ENCODE data around the gene N4BP3.

Gene N4BP3

DNA sequence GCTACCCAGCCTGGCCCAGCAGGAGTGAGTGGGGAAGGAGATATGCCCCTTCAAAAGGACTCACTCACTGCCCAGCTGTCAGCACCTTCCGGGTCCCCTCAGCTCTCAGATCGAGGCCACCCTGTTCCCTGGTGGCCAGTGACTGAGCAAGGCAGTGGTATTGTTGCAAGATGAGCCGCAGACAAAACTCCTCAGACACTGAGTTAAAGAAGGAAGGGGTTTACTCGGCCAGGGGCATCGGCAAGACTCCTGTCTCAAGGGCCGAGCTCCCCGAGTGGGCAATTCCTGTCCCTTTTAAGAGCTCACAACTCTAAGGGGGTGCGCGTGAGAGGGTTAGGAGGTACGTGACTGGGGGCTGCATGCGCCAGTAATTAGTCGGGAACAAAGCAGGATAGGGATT lies 9.7 kb upstream of the N4BP3 start:
- Histone ChIP-seq H3K4me3 (ENCODE audit: low read length) (no peak overlapping the region), H3K36me3 (ENCODE audit: insufficient read depth, low read length) (no peaks in the 10 kb centered on the region), H3K4me1 (ENCODE audit: insufficient read depth, low read length) (peaks cover 5% of the 10 kb centered on the region; the same call in 1 of the 2 replicates), H3K27me3 (ENCODE audit: insufficient read depth, low read length) (no peaks in the 10 kb centered on the region), H3K9me3 (ENCODE audit: insufficient read depth, low read depth, low read length) (no peaks in the 10 kb centered on the region), H3K9ac (ENCODE audit: low read depth, low read length) (no peak overlapping the region), H3K27ac (ENCODE audit: low read depth, low read length) (no peak overlapping the region)
- 91% methylated on average over 12 of the region's 12 CpGs for WGBS

DNA sequence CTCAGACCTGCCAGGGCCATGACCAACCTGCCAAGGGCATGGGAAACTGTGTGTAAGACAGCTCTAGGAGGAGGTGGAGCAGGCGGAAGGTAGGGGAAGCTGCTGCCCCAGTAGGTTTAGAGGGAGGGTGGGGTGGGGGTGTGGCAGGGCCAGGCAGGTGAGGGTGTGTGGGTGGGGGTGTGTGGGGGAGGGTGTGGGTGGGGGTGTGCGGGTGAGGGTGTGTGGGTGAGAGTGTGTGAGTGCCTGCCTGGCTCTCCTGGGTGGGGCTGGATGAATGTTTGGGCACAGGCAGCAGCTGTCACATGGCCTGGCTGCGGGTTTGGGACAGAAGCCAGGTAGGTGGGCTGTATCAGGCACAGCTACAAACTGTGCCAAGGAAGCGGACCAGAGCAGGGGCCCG lies 8.8 kb upstream of the N4BP3 start:
- Histone ChIP-seq H3K9ac (ENCODE audit: low read depth, low read length) (no peak overlapping the region), H3K4me1 (ENCODE audit: insufficient read depth, low read length) (peaks cover 5% of the 10 kb centered on the region; the same call in 1 of the 2 replicates), H3K27me3 (ENCODE audit: insufficient read depth, low read length) (no peaks in the 10 kb centered on the region), H3K27ac (ENCODE audit: low read depth, low read length) (no peak overlapping the region), H3K36me3 (ENCODE audit: insufficient read depth, low read length) (no peaks in the 10 kb centered on the region), H3K9me3 (ENCODE audit: insufficient read depth, low read depth, low read length) (no peaks in the 10 kb centered on the region), H3K4me3 (ENCODE audit: low read length) (no peak overlapping the region)
- WGBS: 92% methylated on average over 5 of the region's 5 CpGs

- Histone ChIP-seq H3K4me1 (ENCODE audit: insufficient read depth, low read length) (peaks cover 5% of the 10 kb centered on the region; the same call in 1 of the 2 replicates), H3K27me3 (ENCODE audit: insufficient read depth, low read length) (no peaks in the 10 kb centered on the region), H3K9ac (ENCODE audit: low read depth, low read length) (no peak overlapping the region), H3K9me3 (ENCODE audit: insufficient read depth, low read depth, low read length) (no peaks in the 10 kb centered on the region), H3K27ac (ENCODE audit: low read depth, low read length) (no peak overlapping the region), H3K36me3 (ENCODE audit: insufficient read depth, low read length) (no peaks in the 10 kb centered on the region), H3K4me3 (ENCODE audit: low read length) (no peak overlapping the region)
- 66% methylated on average over 4 of the region's 4 CpGs for WGBS
These were observed 7.2 kb upstream of the N4BP3 start for GRCh38 chr5:178106086-178106485.

GRCh38 chr5:178106556-178107239 lies 6.6 kb upstream of the N4BP3 start:
- Histone ChIP-seq H3K27me3 (ENCODE audit: insufficient read depth, low read length) (no peaks in the 10 kb centered on the region), H3K27ac (ENCODE audit: low read depth, low read length) (no peak overlapping the region), H3K9ac (ENCODE audit: low read depth, low read length) (no peak overlapping the region), H3K36me3 (ENCODE audit: insufficient read depth, low read length) (no peaks in the 10 kb centered on the region), H3K4me1 (ENCODE audit: insufficient read depth, low read length) (peaks cover 5% of the 10 kb centered on the region; the same call in 1 of the 2 replicates), H3K9me3 (ENCODE audit: insufficient read depth, low read depth, low read length) (no peaks in the 10 kb centered on the region), H3K4me3 (ENCODE audit: low read length) (no peak overlapping the region)
- 93% methylated on average over 13 of the region's 13 CpGs for WGBS

GRCh38 chr5:178107756-178108310 lies 5.5 kb upstream of the N4BP3 start:
- no peak overlapping the region for H3K27ac ChIP-seq (ENCODE audit: low read depth, low read length)
- peaks cover 3% of the 10 kb centered on the region; the same call in 1 of the 2 replicates for H3K27me3 ChIP-seq (ENCODE audit: insufficient read depth, low read length)
- WGBS: 66% methylated on average over 5 of the region's 5 CpGs
- peaks cover 5% of the 10 kb centered on the region; the same call in 1 of the 2 replicates for H3K9me3 ChIP-seq (ENCODE audit: insufficient read depth, low read depth, low read length)
- no peak overlapping the region for H3K9ac ChIP-seq (ENCODE audit: low read depth, low read length)
- H3K4me1 ChIP-seq (ENCODE audit: insufficient read depth, low read length): peaks cover 5% of the 10 kb centered on the region; the same call in 1 of the 2 replicates
- no peaks in the 10 kb centered on the region for H3K36me3 ChIP-seq (ENCODE audit: insufficient read depth, low read length)
- no peak overlapping the region for H3K4me3 ChIP-seq (ENCODE audit: low read length)

- Histone ChIP-seq H3K4me1 (ENCODE audit: insufficient read depth, low read length) (peaks cover 5% of the 10 kb centered on the region; the same call in 1 of the 2 replicates), H3K27me3 (ENCODE audit: insufficient read depth, low read length) (peaks cover 5% of the 10 kb centered on the region; the same call in 1 of the 2 replicates), H3K4me3 (ENCODE audit: low read length) (no peak overlapping the region), H3K9me3 (ENCODE audit: insufficient read depth, low read depth, low read length) (peaks cover 5% of the 10 kb centered on the region; the same call in 1 of the 2 replicates), H3K27ac (ENCODE audit: low read depth, low read length) (no peak overlapping the region), H3K36me3 (ENCODE audit: insufficient read depth, low read length) (no peaks in the 10 kb centered on the region), H3K9ac (ENCODE audit: low read depth, low read length) (no peak overlapping the region)
- 85% methylated on average over 7 of the region's 7 CpGs for WGBS
These were observed 4.9 kb upstream of the N4BP3 start for GRCh38 chr5:178108446-178108845.

DNA sequence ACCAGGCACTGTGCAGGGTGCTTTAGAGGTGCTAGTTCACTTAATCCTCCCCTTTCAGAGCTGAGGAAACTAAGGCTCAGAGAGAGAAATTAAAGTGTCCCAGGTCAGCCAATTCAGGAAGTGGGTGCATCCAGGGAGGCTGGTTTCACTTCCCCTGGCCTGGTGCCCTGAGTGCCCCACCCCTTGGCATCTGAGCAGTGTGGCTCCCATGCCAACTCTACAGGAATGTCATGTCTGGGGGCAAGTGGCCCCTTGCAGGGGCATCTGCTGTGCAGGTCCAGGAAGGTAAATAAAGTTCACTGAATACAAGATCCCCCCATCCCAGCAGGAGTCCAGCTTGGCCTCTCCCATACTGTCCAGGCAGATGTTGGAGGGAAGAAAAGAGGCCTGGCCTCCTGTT lies 4.4 kb upstream of the N4BP3 start:
- Histone ChIP-seq H3K9ac (ENCODE audit: low read depth, low read length) (no peak overlapping the region), H3K27ac (ENCODE audit: low read depth, low read length) (no peak overlapping the region), H3K36me3 (ENCODE audit: insufficient read depth, low read length) (no peaks in the 10 kb centered on the region), H3K9me3 (ENCODE audit: insufficient read depth, low read depth, low read length) (peaks cover 5% of the 10 kb centered on the region; the same call in 1 of the 2 replicates), H3K27me3 (ENCODE audit: insufficient read depth, low read length) (peaks cover 5% of the 10 kb centered on the region; the same call in 1 of the 2 replicates), H3K4me3 (ENCODE audit: low read length) (no peak overlapping the region), H3K4me1 (ENCODE audit: insufficient read depth, low read length) (peaks cover 5% of the 10 kb centered on the region; the same call in 1 of the 2 replicates)

DNA sequence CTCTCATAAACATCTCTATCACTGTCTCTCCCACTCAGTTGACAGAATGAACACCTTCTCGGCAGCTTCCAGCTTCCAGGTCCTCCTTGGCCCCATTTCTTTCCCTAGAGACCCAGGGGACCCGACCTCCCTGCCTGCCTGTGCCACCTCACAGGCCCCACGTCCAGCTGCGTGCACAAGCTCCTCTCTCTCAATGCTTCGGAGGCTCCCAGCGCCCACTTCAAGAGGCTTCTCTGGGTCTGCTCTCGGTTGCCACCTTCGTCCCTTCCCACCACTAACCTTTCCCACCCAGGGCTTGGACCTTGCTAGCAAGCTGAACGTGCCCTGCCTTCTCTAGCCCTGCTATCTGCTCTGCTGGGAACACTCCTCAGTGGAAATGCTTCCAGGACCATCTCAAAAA lies 2.8 kb upstream of the N4BP3 start:
- Histone ChIP-seq H3K27me3 (ENCODE audit: insufficient read depth, low read length) (peaks cover 5% of the 10 kb centered on the region; the same call in 1 of the 2 replicates), H3K4me3 (ENCODE audit: low read length) (no peak overlapping the region), H3K9ac (ENCODE audit: low read depth, low read length) (no peak overlapping the region), H3K36me3 (ENCODE audit: insufficient read depth, low read length) (no peaks in the 10 kb centered on the region), H3K4me1 (ENCODE audit: insufficient read depth, low read length) (peaks cover 11% of the 10 kb centered on the region), H3K9me3 (ENCODE audit: insufficient read depth, low read depth, low read length) (peaks cover 5% of the 10 kb centered on the region; the same call in 1 of the 2 replicates), H3K27ac (ENCODE audit: low read depth, low read length) (no peak overlapping the region)
- WGBS: 91% methylated on average over 9 of the region's 9 CpGs

DNA sequence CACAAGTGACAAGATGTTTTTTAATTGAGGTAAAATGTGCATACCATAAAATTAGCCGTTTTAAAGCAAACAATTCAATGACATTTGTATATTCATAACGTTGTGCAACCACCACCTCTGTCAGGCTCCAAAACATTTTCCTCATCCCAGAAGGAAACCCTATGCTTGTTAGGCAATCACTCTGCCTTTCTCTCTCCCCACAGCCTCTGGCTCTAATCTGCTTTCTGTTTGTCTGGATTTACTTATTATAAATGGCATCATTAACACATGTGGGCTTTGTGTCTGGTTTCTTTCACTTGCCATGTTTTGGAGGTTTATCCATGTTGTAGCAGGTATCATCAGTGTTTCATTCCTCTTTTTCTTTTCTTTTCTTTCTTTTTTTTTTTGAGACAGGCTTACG lies 1.4 kb upstream of the N4BP3 start:
- Histone ChIP-seq H3K9me3 (ENCODE audit: insufficient read depth, low read depth, low read length) (peaks cover 5% of the 10 kb centered on the region; the same call in 1 of the 2 replicates), H3K36me3 (ENCODE audit: insufficient read depth, low read length) (no peaks in the 10 kb centered on the region), H3K4me3 (ENCODE audit: low read length) (no peak overlapping the region), H3K27ac (ENCODE audit: low read depth, low read length) (no peak overlapping the region), H3K9ac (ENCODE audit: low read depth, low read length) (no peak overlapping the region), H3K27me3 (ENCODE audit: insufficient read depth, low read length) (peaks cover 5% of the 10 kb centered on the region; the same call in 1 of the 2 replicates), H3K4me1 (ENCODE audit: insufficient read depth, low read length) (peaks cover 22% of the 10 kb centered on the region)
- WGBS: 86% methylated on average over 3 of the region's 3 CpGs

GRCh38 chr5:178112545-178112944 lies 787 bp upstream of the N4BP3 start:
- Histone ChIP-seq H3K27ac (ENCODE audit: low read depth, low read length) (peak overlapping the region; percentile 97), H3K4me1 (ENCODE audit: insufficient read depth, low read length) (peaks cover 26% of the 10 kb centered on the region), H3K27me3 (ENCODE audit: insufficient read depth, low read length) (peaks cover 5% of the 10 kb centered on the region; the same call in 1 of the 2 replicates), H3K9me3 (ENCODE audit: insufficient read depth, low read depth, low read length) (peaks cover 5% of the 10 kb centered on the region; the same call in 1 of the 2 replicates), H3K9ac (ENCODE audit: low read depth, low read length) (peak overlapping the region; percentile 81; the same call in 1 of the 2 replicates), H3K36me3 (ENCODE audit: insufficient read depth, low read length) (no peaks in the 10 kb centered on the region), H3K4me3 (ENCODE audit: low read length) (peak overlapping the region; percentile 90)
- 90% methylated on average over 5 of the region's 5 CpGs for WGBS

DNA sequence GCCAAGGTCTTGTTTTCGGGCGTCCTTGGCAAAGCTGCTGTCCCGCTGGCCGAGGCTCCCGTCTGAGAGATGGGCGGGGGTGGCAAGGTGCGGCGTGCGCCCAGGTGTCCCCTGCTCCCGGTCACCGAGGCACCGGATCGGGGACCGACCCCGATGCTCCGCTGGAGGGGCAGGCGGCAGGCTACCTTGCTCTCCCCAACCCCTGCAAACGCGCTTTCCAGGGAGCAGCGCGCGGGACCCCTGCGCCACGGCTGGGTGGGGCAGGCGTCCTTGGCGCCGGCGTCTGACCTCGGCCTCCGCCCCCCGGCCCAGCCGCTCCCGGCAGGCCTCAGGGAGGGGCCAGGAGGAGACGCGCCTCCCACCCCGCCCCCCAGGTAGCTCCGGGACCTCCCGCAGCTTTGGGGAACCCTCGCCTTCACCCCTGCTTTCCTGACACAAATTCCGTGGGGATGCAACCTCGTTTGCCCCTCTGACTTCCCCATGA lies 551 bp downstream of the N4BP3 start:
- H3K9ac ChIP-seq (ENCODE audit: low read depth, low read length): peak overlapping the region; percentile 81
- H3K4me1 ChIP-seq (ENCODE audit: insufficient read depth, low read length): peaks cover 25% of the 10 kb centered on the region
- peaks cover 5% of the 10 kb centered on the region; the same call in 1 of the 2 replicates for H3K27me3 ChIP-seq (ENCODE audit: insufficient read depth, low read length)
- peaks cover 5% of the 10 kb centered on the region; the same call in 1 of the 2 replicates for H3K9me3 ChIP-seq (ENCODE audit: insufficient read depth, low read depth, low read length)
- no peaks in the 10 kb centered on the region for H3K36me3 ChIP-seq (ENCODE audit: insufficient read depth, low read length)
- H3K4me3 ChIP-seq (ENCODE audit: low read length): peak overlapping the region; percentile 90
- WGBS: under 1% methylated on average over 41 of the region's 41 CpGs
- H3K27ac ChIP-seq (ENCODE audit: low read depth, low read length): peak overlapping the region; percentile 97
